Neural progenitor cell (in vitro differentiated cells): Measurements from ENCODE around the gene MEG3.

Experiments used
- CTCF ChIP-seq: fragments of 200-600 bp; sonication (generic); IDR thresholded peaks from 2 replicates; pipeline ENCODE4 v1.5.1; 2017; ENCODE audit warnings: antibody characterized with exemption, mild to moderate bottlenecking
- EZH2 ChIP-seq: fragments of 200-600 bp; sonication (generic); IDR thresholded peaks from 2 replicates; pipeline ENCODE4 v1.6.1; 2017; ENCODE audit warnings: antibody characterized with exemption, mild to moderate bottlenecking, moderate library complexity

GRCh38 chr14:100888789-100889315, 62.9 kb downstream of the MEG3 start:
- TF ChIP-seq CTCF (no peak), EZH2 (no peak)
